ENCODE measurements around the gene CD59. TPM values are rescaled to one million over a fixed set of nuclear protein-coding genes. Genes with fewer than 3 reads are reported as not detected.

CD59 gene
- total RNA-seq, 1 experiment from 2014 or later: 597 TPM

GRCh38 chr11:33659370-33660139 lies 76.7 kb downstream of the CD59 start:
- H3K9me3 Mint-ChIP-seq (ENCODE audit: unreplicated experiment): no peaks in the 10 kb centered on the region
- ChIA-PET POLR2A (no interaction called here), CTCF (no interaction called here)
- H3K4me3 Mint-ChIP-seq (ENCODE audit: unreplicated experiment): no peak overlapping the region
- peaks cover 5% of the 10 kb centered on the region for H3K4me1 Mint-ChIP-seq (ENCODE audit: insufficient read depth, unreplicated experiment)
- H3K36me3 Mint-ChIP-seq (ENCODE audit: insufficient read depth, unreplicated experiment): no peaks in the 10 kb centered on the region
- H3K27ac Mint-ChIP-seq (ENCODE audit: low read depth, unreplicated experiment): no peak overlapping the region
- no peak for TF ChIP-seq CTCF (IDR thresholded peaks at IDR 0.05; ENCODE audit: unreplicated experiment)
- intact Hi-C loops (cut with micrococcal nuclease): no loop called here
- BruUV-seq (replicated peaks): no TSS peak
- H3K27me3 Mint-ChIP-seq (ENCODE audit: insufficient read depth, unreplicated experiment): no peaks in the 10 kb centered on the region
- DNase-seq (ENCODE audit: unreplicated experiment): no peak

DNA sequence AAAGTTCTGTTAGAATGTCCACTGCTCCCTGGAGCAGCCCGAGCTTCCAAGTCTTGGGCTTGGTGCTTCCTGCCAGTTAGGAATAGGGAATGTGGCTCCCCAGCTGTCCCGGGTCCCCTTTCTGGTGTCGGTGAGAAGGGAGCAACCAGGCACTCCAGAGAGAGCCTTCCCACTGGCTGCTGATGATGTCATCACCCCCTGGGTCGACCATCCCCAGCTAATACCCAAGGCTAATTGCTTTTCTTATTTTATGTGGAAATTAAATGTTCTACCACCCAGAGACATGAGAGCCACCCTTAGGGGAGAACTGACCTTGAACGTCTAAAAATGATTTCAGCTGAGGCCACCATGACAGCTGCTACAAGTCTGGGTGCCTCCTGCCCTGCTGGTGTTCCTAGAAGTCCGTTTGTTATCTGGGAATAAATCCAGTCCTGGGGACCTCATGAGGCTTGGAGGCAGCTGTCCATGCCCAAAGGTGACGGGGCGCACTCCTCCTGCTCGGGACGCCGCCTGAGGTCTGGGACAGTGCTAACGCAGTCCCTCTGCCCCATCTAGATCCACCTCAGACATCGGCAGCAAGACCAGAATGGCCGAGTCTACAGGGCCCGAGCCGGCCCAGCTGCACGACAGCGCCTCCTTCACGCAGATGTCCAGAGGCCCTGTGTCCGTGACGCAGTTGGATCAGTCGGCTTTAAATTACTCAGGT lies 77.9 kb downstream of the CD59 start:
- POLR2A ChIA-PET: no interaction called here
- CTCF ChIA-PET: interaction anchor here (0.5 kb wide), 1 partner anchor 149 kb away, joined by 3 read pairs; no protein-coding TSS in a partner anchor
- H3K27ac Mint-ChIP-seq (ENCODE audit: low read depth, unreplicated experiment): no peak overlapping the region
- intact Hi-C loops (cut with micrococcal nuclease): no loop called here
- peaks cover 5% of the 10 kb centered on the region for H3K4me1 Mint-ChIP-seq (ENCODE audit: insufficient read depth, unreplicated experiment)
- H3K9me3 Mint-ChIP-seq (ENCODE audit: unreplicated experiment): no peaks in the 10 kb centered on the region
- TF ChIP-seq CTCF (IDR thresholded peaks at IDR 0.05; ENCODE audit: unreplicated experiment): no peak
- no peak for DNase-seq (ENCODE audit: unreplicated experiment)
- no peaks in the 10 kb centered on the region for H3K27me3 Mint-ChIP-seq (ENCODE audit: insufficient read depth, unreplicated experiment)
- no peak overlapping the region for H3K4me3 Mint-ChIP-seq (ENCODE audit: unreplicated experiment)
- no peaks in the 10 kb centered on the region for H3K36me3 Mint-ChIP-seq (ENCODE audit: insufficient read depth, unreplicated experiment)
- no TSS peak for BruUV-seq (replicated peaks)

DNA sequence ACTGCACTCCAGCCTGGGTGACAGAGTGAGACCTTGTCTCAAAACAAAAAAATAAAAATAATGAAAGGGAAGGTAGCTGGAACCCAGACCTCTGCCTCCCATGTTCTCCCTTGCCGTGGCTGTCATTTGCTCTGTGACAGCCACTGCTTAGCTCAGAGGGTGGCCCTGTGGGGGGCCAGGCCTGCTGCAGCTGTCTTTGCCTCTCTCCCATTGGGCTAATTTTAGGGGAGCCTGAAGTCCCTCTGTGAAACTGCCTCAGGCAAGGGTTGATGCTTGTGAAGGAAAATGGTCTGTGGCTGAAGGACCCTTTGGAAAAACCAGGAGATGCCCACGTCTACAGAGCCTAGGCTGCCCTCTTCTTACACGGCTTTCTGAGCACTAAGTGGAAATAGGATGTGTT lies 78.5 kb downstream of the CD59 start:
- Mint-ChIP-seq H3K27me3 (ENCODE audit: insufficient read depth, unreplicated experiment) (no peaks in the 10 kb centered on the region), H3K27ac (ENCODE audit: low read depth, unreplicated experiment) (no peak overlapping the region), H3K36me3 (ENCODE audit: insufficient read depth, unreplicated experiment) (no peaks in the 10 kb centered on the region), H3K9me3 (ENCODE audit: unreplicated experiment) (no peaks in the 10 kb centered on the region), H3K4me3 (ENCODE audit: unreplicated experiment) (no peak overlapping the region), H3K4me1 (ENCODE audit: insufficient read depth, unreplicated experiment) (peaks cover 5% of the 10 kb centered on the region)
- ChIA-PET POLR2A (no interaction called here), CTCF (interaction anchor here (0.5 kb wide), 1 partner anchor 150 kb away, joined by 3 read pairs; no protein-coding TSS in a partner anchor)
- TF ChIP-seq CTCF (IDR thresholded peaks at IDR 0.05; ENCODE audit: unreplicated experiment): no peak
- no TSS peak for BruUV-seq (replicated peaks)
- intact Hi-C loops (cut with micrococcal nuclease): no loop called here
- DNase-seq (ENCODE audit: unreplicated experiment): no peak

DNA sequence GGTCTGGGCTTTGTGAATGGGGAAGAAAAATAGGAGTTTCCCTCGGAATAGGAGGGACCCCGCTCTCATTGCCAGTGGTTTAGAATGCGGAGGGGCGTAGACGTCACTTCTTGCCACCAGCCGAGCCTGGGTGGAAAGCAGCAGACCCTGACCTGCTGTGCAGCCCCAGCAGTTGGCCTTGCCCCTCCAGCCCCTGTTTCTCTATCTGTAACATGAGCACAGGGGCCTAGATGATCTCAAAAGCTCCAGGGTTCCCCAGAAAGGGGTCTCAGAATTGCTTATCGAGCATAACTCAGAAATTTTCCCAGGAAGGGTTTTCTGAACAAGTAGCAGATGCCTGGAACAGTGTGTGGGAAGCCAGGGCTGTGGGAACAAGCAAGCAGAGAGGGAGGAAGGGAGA lies 79.5 kb downstream of the CD59 start:
- no peak for DNase-seq (ENCODE audit: unreplicated experiment)
- no TSS peak for BruUV-seq (replicated peaks)
- ChIA-PET CTCF (interaction anchor here (0.7 kb wide), 1 partner anchor 21 kb away, joined by 6 read pairs; no protein-coding TSS in a partner anchor), POLR2A (interaction anchor here (0.9 kb wide), 1 partner anchor 22 kb away, joined by 4 read pairs; no protein-coding TSS in a partner anchor)
- intact Hi-C loops (cut with micrococcal nuclease): no loop called here
- H3K36me3 Mint-ChIP-seq (ENCODE audit: insufficient read depth, unreplicated experiment): no peaks in the 10 kb centered on the region
- no peak overlapping the region for H3K4me3 Mint-ChIP-seq (ENCODE audit: unreplicated experiment)
- no peaks in the 10 kb centered on the region for H3K27me3 Mint-ChIP-seq (ENCODE audit: insufficient read depth, unreplicated experiment)
- H3K4me1 Mint-ChIP-seq (ENCODE audit: insufficient read depth, unreplicated experiment): peaks cover 5% of the 10 kb centered on the region
- no peak overlapping the region for H3K27ac Mint-ChIP-seq (ENCODE audit: low read depth, unreplicated experiment)
- no peaks in the 10 kb centered on the region for H3K9me3 Mint-ChIP-seq (ENCODE audit: unreplicated experiment)
- TF ChIP-seq CTCF (IDR thresholded peaks at IDR 0.05; ENCODE audit: unreplicated experiment): no peak

Measured in MCF 10A (cell line).